Activated CD4-positive, alpha-beta memory T cell treated with anti-CD3 and anti-CD28 coated beads for 36 hours (primary cell): ENCODE measurements around the gene WNK2. TPM values are rescaled to one million over a fixed set of nuclear protein-coding genes. Genes with fewer than 3 reads are reported as not detected.
"Not testable (repeated sequence)": the region's sequence is repeated elsewhere in the genome, so short reads cannot be mapped to it uniquely, and the experiment has no call there.

Source experiments
- CTCF ChIA-PET: fragments of 350-600 bp; sonication (Branson Sonifier 250); formaldehyde crosslinking; loops from one replicate; lab custom pipeline; 2021; ENCODE audit warnings: antibody characterized with exemption, inconsistent platforms; lab: Charles Lee
- POLR2A ChIA-PET: fragments of 350-600 bp; sonication (Branson Sonifier 250); formaldehyde crosslinking; loops from one replicate; lab custom pipeline; 2021; ENCODE audit warnings: antibody characterized with exemption; lab: Charles Lee
- DNase-seq: peaks from one replicate; pipeline ENCODE4 v3.0.0-alpha.2; 2020
- H3K27ac Mint-ChIP-seq: one replicate; pipeline ENCODE4 v1.8.0; 2021; ENCODE audit warnings: mixed read lengths
- H3K27me3 Mint-ChIP-seq: one replicate; pipeline ENCODE4 v1.8.0; 2021; ENCODE audit warnings: mixed read lengths
- H3K36me3 Mint-ChIP-seq: one replicate; pipeline ENCODE4 v1.8.0; 2021; ENCODE audit warnings: mixed read lengths
- H3K4me1 Mint-ChIP-seq: one replicate; pipeline ENCODE4 v1.8.0; 2021; ENCODE audit warnings: low read depth, mixed read lengths
- H3K4me3 Mint-ChIP-seq: one replicate; pipeline ENCODE4 v1.8.0; 2021; ENCODE audit warnings: mild to moderate bottlenecking, mixed read lengths
- H3K9me3 Mint-ChIP-seq: one replicate; pipeline ENCODE4 v1.8.0; 2021; ENCODE audit warnings: mixed read lengths
- intact Hi-C: fragments of 100-400 bp; cut with micrococcal nuclease; formaldehyde crosslinking; loops from one replicate; pipeline ENCODE4 v1.15.1; 2023
- total RNA-seq, 2 experiments: library from RNA; stranded (reverse); gene quantifications; one replicate each; pipeline ENCODE4 v1.2.3, GENCODE V29; 2021

WNK2 gene
- total RNA-seq, 2 experiments from 2014 or later = 1.2 to 1.6 TPM

GRCh38 chr9:93326654-93327053, 142.7 kb downstream of the WNK2 start:
- Mint-ChIP-seq H3K27ac (no peak overlapping the region), H3K9me3 (no peaks in the 10 kb centered on the region), H3K4me1 (no peaks in the 10 kb centered on the region), H3K4me3 (no peak overlapping the region), H3K27me3 (peaks cover 7% of the 10 kb centered on the region), H3K36me3 (no peaks in the 10 kb centered on the region)
- DNase-seq = no peak
- ChIA-PET CTCF (interaction anchor here (1.3 kb wide), 1 partner anchor 218 kb away, joined by 4 read pairs; no protein-coding TSS in a partner anchor), POLR2A (no interaction called here)
- intact Hi-C loops = no loop called here

GRCh38 chr9:93329629-93330280, 145.8 kb downstream of the WNK2 start:
- intact Hi-C loops = no loop called here
- CTCF ChIA-PET = interaction anchor here (0.7 kb wide), 1 partner anchor 559 kb away, joined by 3 read pairs; no protein-coding TSS in a partner anchor
- H3K4me3 Mint-ChIP-seq = no peak overlapping the region

GRCh38 chr9:93332317-93332716, 148.4 kb downstream of the WNK2 start:
- POLR2A ChIA-PET = no interaction called here
- Mint-ChIP-seq H3K4me1 (no peaks in the 10 kb centered on the region), H3K9me3 (peaks cover 8% of the 10 kb centered on the region), H3K27ac (no peak overlapping the region), H3K27me3 (no peaks in the 10 kb centered on the region), H3K36me3 (no peaks in the 10 kb centered on the region), H3K4me3 (no peak overlapping the region)
- DNase-seq = no peak
- intact Hi-C loops = no loop called here
- CTCF ChIA-PET = no interaction called here

More at GRCh38 chr9:93329629-93330280, 145.8 kb downstream of the WNK2 start:
- Mint-ChIP-seq H3K27me3 (peaks cover 3% of the 10 kb centered on the region), H3K27ac (no peak overlapping the region), H3K4me1 (no peaks in the 10 kb centered on the region), H3K36me3 (no peaks in the 10 kb centered on the region), H3K9me3 (no peaks in the 10 kb centered on the region)
- no peak for DNase-seq
- POLR2A ChIA-PET = no interaction called here

- ChIA-PET CTCF (no interaction called here), POLR2A (no interaction called here)
- H3K4me1 Mint-ChIP-seq = no peaks in the 10 kb centered on the region
- no peak for DNase-seq
- H3K27me3 Mint-ChIP-seq = peaks cover 9% of the 10 kb centered on the region
- H3K36me3 Mint-ChIP-seq = peaks cover 7% of the 10 kb centered on the region
- intact Hi-C loops = no loop called here
- peaks cover 28% of the 10 kb centered on the region for H3K9me3 Mint-ChIP-seq
- H3K4me3 Mint-ChIP-seq = no peak overlapping the region
- no peak overlapping the region for H3K27ac Mint-ChIP-seq
Observed at GRCh38 chr9:93336720-93337119, 152.8 kb downstream of the WNK2 start.

DNA sequence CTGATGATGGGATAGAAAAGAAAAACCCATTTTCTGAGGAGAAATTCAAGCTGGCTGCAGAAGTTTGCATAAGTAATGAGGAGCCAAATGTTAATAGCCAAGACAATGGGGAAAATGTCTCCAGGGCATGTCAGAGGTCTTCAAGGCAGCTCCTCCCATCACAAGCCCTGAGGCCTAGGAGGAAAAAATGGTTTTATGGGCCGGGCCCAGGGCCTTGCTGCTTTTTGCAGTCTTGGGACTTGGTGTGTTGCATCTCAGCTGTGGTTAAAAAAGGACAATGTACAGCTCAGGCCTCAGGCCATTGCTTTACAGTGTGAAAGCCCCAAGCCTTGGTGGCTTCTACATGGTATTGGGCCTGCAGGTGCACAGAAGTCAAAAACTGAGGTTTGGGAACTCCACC, 154.3 kb downstream of the WNK2 start:
- H3K36me3 Mint-ChIP-seq, DNase-seq: not testable (repeated sequence)

DNA sequence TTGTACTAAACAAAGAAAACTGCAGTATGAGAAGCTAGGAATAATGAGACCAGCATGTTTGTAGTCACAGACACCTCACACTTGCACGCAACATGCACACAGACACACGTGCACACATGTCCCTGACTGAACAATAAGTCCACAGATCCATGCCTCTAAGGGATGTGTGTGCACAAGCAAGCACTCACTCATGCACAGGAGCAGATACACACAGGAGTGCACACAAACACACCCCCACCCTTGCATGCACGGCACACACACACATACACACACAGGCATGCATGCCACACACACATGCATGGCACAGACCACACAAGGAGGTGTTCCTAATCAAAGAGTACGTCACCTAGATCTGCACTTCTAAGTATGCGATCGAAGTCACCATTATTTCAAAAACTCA, 156.2 kb downstream of the WNK2 start:
- peaks cover 28% of the 10 kb centered on the region for H3K9me3 Mint-ChIP-seq
- CTCF ChIA-PET = no interaction called here
- intact Hi-C loops = no loop called here

More for the DNA sequence above, 154.3 kb downstream of the WNK2 start:
- POLR2A ChIA-PET, intact Hi-C loops, H3K4me3 Mint-ChIP-seq, H3K27me3 Mint-ChIP-seq, H3K4me1 Mint-ChIP-seq, H3K27ac Mint-ChIP-seq, CTCF ChIA-PET: not testable (repeated sequence)
- H3K9me3 Mint-ChIP-seq = peaks cover 28% of the 10 kb centered on the region

GRCh38 chr9:93341820-93342219, 157.9 kb downstream of the WNK2 start:
- peaks cover 24% of the 10 kb centered on the region for H3K9me3 Mint-ChIP-seq
- H3K4me1 Mint-ChIP-seq, intact Hi-C loops, DNase-seq, H3K27ac Mint-ChIP-seq, H3K4me3 Mint-ChIP-seq, CTCF ChIA-PET, H3K36me3 Mint-ChIP-seq, POLR2A ChIA-PET: not testable (repeated sequence)
- peaks cover 25% of the 10 kb centered on the region for H3K27me3 Mint-ChIP-seq

More for the DNA sequence above, 156.2 kb downstream of the WNK2 start:
- no peak overlapping the region for H3K27ac Mint-ChIP-seq
- H3K4me1 Mint-ChIP-seq = no peaks in the 10 kb centered on the region
- POLR2A ChIA-PET = no interaction called here
- H3K36me3 Mint-ChIP-seq = peaks cover 7% of the 10 kb centered on the region
- DNase-seq = no peak
- H3K4me3 Mint-ChIP-seq = no peak overlapping the region
- H3K27me3 Mint-ChIP-seq = peaks cover 13% of the 10 kb centered on the region

- H3K36me3 Mint-ChIP-seq, CTCF ChIA-PET, H3K4me3 Mint-ChIP-seq, H3K27ac Mint-ChIP-seq, H3K4me1 Mint-ChIP-seq, DNase-seq, POLR2A ChIA-PET, intact Hi-C loops: not testable (repeated sequence)
- peaks cover 28% of the 10 kb centered on the region for H3K27me3 Mint-ChIP-seq
- peaks cover 20% of the 10 kb centered on the region for H3K9me3 Mint-ChIP-seq
Observed at GRCh38 chr9:93342428-93342827, 158.5 kb downstream of the WNK2 start.

GRCh38 chr9:93343663-93344062, 159.7 kb downstream of the WNK2 start:
- H3K27ac Mint-ChIP-seq = no peak overlapping the region
- ChIA-PET CTCF (no interaction called here), POLR2A (no interaction called here)
- intact Hi-C loops = no loop called here
- H3K27me3 Mint-ChIP-seq = peaks cover 33% of the 10 kb centered on the region
- peaks cover 1% of the 10 kb centered on the region for H3K36me3 Mint-ChIP-seq
- H3K4me1 Mint-ChIP-seq = peaks cover 3% of the 10 kb centered on the region
- H3K9me3 Mint-ChIP-seq = peaks cover 7% of the 10 kb centered on the region
- no peak for DNase-seq
- no peak overlapping the region for H3K4me3 Mint-ChIP-seq

GRCh38 chr9:93345643-93346230, 161.8 kb downstream of the WNK2 start:
- Mint-ChIP-seq H3K36me3 (no peaks in the 10 kb centered on the region), H3K27ac (no peak overlapping the region), H3K4me1 (peaks cover 3% of the 10 kb centered on the region), H3K9me3 (no peaks in the 10 kb centered on the region), H3K27me3 (peaks cover 27% of the 10 kb centered on the region), H3K4me3 (no peak overlapping the region)
- ChIA-PET POLR2A (no interaction called here), CTCF (no interaction called here)
- DNase-seq = no peak
- intact Hi-C loops = no loop called here

GRCh38 chr9:93346231-93347112, 162.5 kb downstream of the WNK2 start:
- Mint-ChIP-seq H3K27ac (no peak overlapping the region), H3K4me3 (peak overlapping the region; percentile 30), H3K4me1 (peaks cover 3% of the 10 kb centered on the region), H3K27me3 (peaks cover 25% of the 10 kb centered on the region), H3K36me3 (no peaks in the 10 kb centered on the region), H3K9me3 (no peaks in the 10 kb centered on the region)
- peak; percentile 17 for DNase-seq
- ChIA-PET CTCF (no interaction called here), POLR2A (no interaction called here)
- intact Hi-C loops = no loop called here

- CTCF ChIA-PET, H3K27ac Mint-ChIP-seq, H3K4me1 Mint-ChIP-seq, H3K9me3 Mint-ChIP-seq, intact Hi-C loops, H3K36me3 Mint-ChIP-seq, DNase-seq, POLR2A ChIA-PET, H3K4me3 Mint-ChIP-seq: not testable (repeated sequence)
- H3K27me3 Mint-ChIP-seq = peaks cover 25% of the 10 kb centered on the region
Observed at GRCh38 chr9:93347371-93347975, 163.5 kb downstream of the WNK2 start.
